ENCODE results near the gene AUTS2.

AUTS2 gene

GRCh38 chr7:70614237-70615045 is 1016.2 kb downstream of the AUTS2 start:
- Histone ChIP-seq H3K4me1 (ENCODE audit: control insufficient read depth in 1 of 2, insufficient read depth in 2 of 2, low read length in 2 of 2) (peaks cover 0 to 2% of the 10 kb centered on the region in 2 donors), H3K9ac (ENCODE audit: low read depth in 1 of 2, low read length in 2 of 2) (no peak overlapping the region), H3K27ac (ENCODE audit: low read depth, low read length) (no peak overlapping the region), H3K36me3 (ENCODE audit: control insufficient read depth in 1 of 2, insufficient read depth in 2 of 2, low read length in 2 of 2) (no peaks in the 10 kb centered on the region), H3K27me3 (ENCODE audit: control insufficient read depth in 1 of 2, insufficient read depth in 2 of 2, low read length in 2 of 2) (no peaks in the 10 kb centered on the region), H3K9me3 (ENCODE audit: control insufficient read depth in 1 of 2, low read length in 2 of 2) (no peaks in the 10 kb centered on the region), H3K4me3 (ENCODE audit: low read depth in 1 of 2, low read length in 2 of 2) (no peak overlapping the region)

- Histone ChIP-seq H3K9ac (ENCODE audit: low read depth in 1 of 2, low read length in 2 of 2) (no peak overlapping the region), H3K4me3 (ENCODE audit: low read depth in 1 of 2, low read length in 2 of 2) (no peak overlapping the region), H3K4me1 (ENCODE audit: control insufficient read depth in 1 of 2, insufficient read depth in 2 of 2, low read length in 2 of 2) (peaks cover 0 to 2% of the 10 kb centered on the region in 2 donors), H3K9me3 (ENCODE audit: control insufficient read depth in 1 of 2, low read length in 2 of 2) (no peaks in the 10 kb centered on the region), H3K36me3 (ENCODE audit: control insufficient read depth in 1 of 2, insufficient read depth in 2 of 2, low read length in 2 of 2) (no peaks in the 10 kb centered on the region), H3K27me3 (ENCODE audit: control insufficient read depth in 1 of 2, insufficient read depth in 2 of 2, low read length in 2 of 2) (no peaks in the 10 kb centered on the region), H3K27ac (ENCODE audit: low read depth, low read length) (no peak overlapping the region)
These were observed 1016.9 kb downstream of the AUTS2 start for GRCh38 chr7:70615066-70615606.

- H3K27me3 ChIP-seq (ENCODE audit: control insufficient read depth in 1 of 2, insufficient read depth in 2 of 2, low read length in 2 of 2) = no peaks in the 10 kb centered on the region
- no peaks in the 10 kb centered on the region for H3K9me3 ChIP-seq (ENCODE audit: control insufficient read depth in 1 of 2, low read length in 2 of 2)
- H3K4me3 ChIP-seq (ENCODE audit: low read depth in 1 of 2, low read length in 2 of 2) = no peak overlapping the region
- no peak overlapping the region for H3K9ac ChIP-seq (ENCODE audit: low read depth in 1 of 2, low read length in 2 of 2)
- no peaks in the 10 kb centered on the region for H3K36me3 ChIP-seq (ENCODE audit: control insufficient read depth in 1 of 2, insufficient read depth in 2 of 2, low read length in 2 of 2)
- no peak overlapping the region for H3K27ac ChIP-seq (ENCODE audit: low read depth, low read length)
- H3K4me1 ChIP-seq (ENCODE audit: control insufficient read depth in 1 of 2, insufficient read depth in 2 of 2, low read length in 2 of 2) = peaks cover 0 to 2% of the 10 kb centered on the region in 2 donors
These were observed 1017.9 kb downstream of the AUTS2 start for GRCh38 chr7:70616211-70616610.

GRCh38 chr7:70616821-70617220 is 1018.5 kb downstream of the AUTS2 start:
- no peak overlapping the region for H3K4me3 ChIP-seq (ENCODE audit: low read depth in 1 of 2, low read length in 2 of 2)
- no peaks in the 10 kb centered on the region for H3K36me3 ChIP-seq (ENCODE audit: control insufficient read depth in 1 of 2, insufficient read depth in 2 of 2, low read length in 2 of 2)
- peaks cover 0 to 2% of the 10 kb centered on the region in 2 donors for H3K4me1 ChIP-seq (ENCODE audit: control insufficient read depth in 1 of 2, insufficient read depth in 2 of 2, low read length in 2 of 2)
- H3K27ac ChIP-seq (ENCODE audit: low read depth, low read length) = no peak overlapping the region
- H3K27me3 ChIP-seq (ENCODE audit: control insufficient read depth in 1 of 2, insufficient read depth in 2 of 2, low read length in 2 of 2) = no peaks in the 10 kb centered on the region
- no peak overlapping the region for H3K9ac ChIP-seq (ENCODE audit: low read depth in 1 of 2, low read length in 2 of 2)
- H3K9me3 ChIP-seq (ENCODE audit: control insufficient read depth in 1 of 2, low read length in 2 of 2) = no peaks in the 10 kb centered on the region

GRCh38 chr7:70618020-70618551 is 1019.8 kb downstream of the AUTS2 start:
- H3K4me1 ChIP-seq (ENCODE audit: control insufficient read depth in 1 of 2, insufficient read depth in 2 of 2, low read length in 2 of 2) = peaks cover 0 to 2% of the 10 kb centered on the region in 2 donors

GRCh38 chr7:70619130-70619529 is 1020.9 kb downstream of the AUTS2 start:
- Histone ChIP-seq H3K9me3 (ENCODE audit: control insufficient read depth in 1 of 2, low read length in 2 of 2) (no peaks in the 10 kb centered on the region), H3K4me3 (ENCODE audit: low read depth in 1 of 2, low read length in 2 of 2) (no peak overlapping the region), H3K27ac (ENCODE audit: low read depth, low read length) (no peak overlapping the region), H3K27me3 (ENCODE audit: control insufficient read depth in 1 of 2, insufficient read depth in 2 of 2, low read length in 2 of 2) (no peaks in the 10 kb centered on the region), H3K4me1 (ENCODE audit: control insufficient read depth in 1 of 2, insufficient read depth in 2 of 2, low read length in 2 of 2) (peaks cover 0 to 2% of the 10 kb centered on the region in 2 donors), H3K9ac (ENCODE audit: low read depth in 1 of 2, low read length in 2 of 2) (no peak overlapping the region), H3K36me3 (ENCODE audit: control insufficient read depth in 1 of 2, insufficient read depth in 2 of 2, low read length in 2 of 2) (no peaks in the 10 kb centered on the region)

More at GRCh38 chr7:70618020-70618551, 1019.8 kb downstream of the AUTS2 start:
- no peak overlapping the region for H3K9ac ChIP-seq (ENCODE audit: low read depth in 1 of 2, low read length in 2 of 2)
- no peaks in the 10 kb centered on the region for H3K27me3 ChIP-seq (ENCODE audit: control insufficient read depth in 1 of 2, insufficient read depth in 2 of 2, low read length in 2 of 2)
- H3K27ac ChIP-seq (ENCODE audit: low read depth, low read length) = no peak overlapping the region
- H3K36me3 ChIP-seq (ENCODE audit: control insufficient read depth in 1 of 2, insufficient read depth in 2 of 2, low read length in 2 of 2) = no peaks in the 10 kb centered on the region
- no peak overlapping the region for H3K4me3 ChIP-seq (ENCODE audit: low read depth in 1 of 2, low read length in 2 of 2)
- H3K9me3 ChIP-seq (ENCODE audit: control insufficient read depth in 1 of 2, low read length in 2 of 2) = no peaks in the 10 kb centered on the region

GRCh38 chr7:70619659-70620058 is 1021.4 kb downstream of the AUTS2 start:
- Histone ChIP-seq H3K27ac (ENCODE audit: low read depth, low read length) (no peak overlapping the region), H3K9ac (ENCODE audit: low read depth in 1 of 2, low read length in 2 of 2) (no peak overlapping the region), H3K4me3 (ENCODE audit: low read depth in 1 of 2, low read length in 2 of 2) (no peak overlapping the region), H3K27me3 (ENCODE audit: control insufficient read depth in 1 of 2, insufficient read depth in 2 of 2, low read length in 2 of 2) (no peaks in the 10 kb centered on the region), H3K4me1 (ENCODE audit: control insufficient read depth in 1 of 2, insufficient read depth in 2 of 2, low read length in 2 of 2) (peaks cover 0 to 2% of the 10 kb centered on the region in 2 donors), H3K9me3 (ENCODE audit: control insufficient read depth in 1 of 2, low read length in 2 of 2) (no peaks in the 10 kb centered on the region), H3K36me3 (ENCODE audit: control insufficient read depth in 1 of 2, insufficient read depth in 2 of 2, low read length in 2 of 2) (no peaks in the 10 kb centered on the region)

GRCh38 chr7:70620333-70621055 is 1022.2 kb downstream of the AUTS2 start:
- Histone ChIP-seq H3K27me3 (ENCODE audit: control insufficient read depth in 1 of 2, insufficient read depth in 2 of 2, low read length in 2 of 2) (no peaks in the 10 kb centered on the region), H3K4me1 (ENCODE audit: control insufficient read depth in 1 of 2, insufficient read depth in 2 of 2, low read length in 2 of 2) (peaks cover 0 to 2% of the 10 kb centered on the region in 2 donors), H3K36me3 (ENCODE audit: control insufficient read depth in 1 of 2, insufficient read depth in 2 of 2, low read length in 2 of 2) (no peaks in the 10 kb centered on the region), H3K9me3 (ENCODE audit: control insufficient read depth in 1 of 2, low read length in 2 of 2) (no peaks in the 10 kb centered on the region), H3K27ac (ENCODE audit: low read depth, low read length) (no peak overlapping the region), H3K9ac (ENCODE audit: low read depth in 1 of 2, low read length in 2 of 2) (no peak overlapping the region), H3K4me3 (ENCODE audit: low read depth in 1 of 2, low read length in 2 of 2) (no peak overlapping the region)

- H3K4me3 ChIP-seq (ENCODE audit: low read depth in 1 of 2, low read length in 2 of 2) = no peak overlapping the region
- H3K4me1 ChIP-seq (ENCODE audit: control insufficient read depth in 1 of 2, insufficient read depth in 2 of 2, low read length in 2 of 2) = peaks cover 0 to 2% of the 10 kb centered on the region in 2 donors
- no peak overlapping the region for H3K27ac ChIP-seq (ENCODE audit: low read depth, low read length)
- no peaks in the 10 kb centered on the region for H3K36me3 ChIP-seq (ENCODE audit: control insufficient read depth in 1 of 2, insufficient read depth in 2 of 2, low read length in 2 of 2)
- H3K27me3 ChIP-seq (ENCODE audit: control insufficient read depth in 1 of 2, insufficient read depth in 2 of 2, low read length in 2 of 2) = no peaks in the 10 kb centered on the region
- no peak overlapping the region for H3K9ac ChIP-seq (ENCODE audit: low read depth in 1 of 2, low read length in 2 of 2)
- no peaks in the 10 kb centered on the region for H3K9me3 ChIP-seq (ENCODE audit: control insufficient read depth in 1 of 2, low read length in 2 of 2)
These were observed 1023.8 kb downstream of the AUTS2 start for GRCh38 chr7:70621954-70622600.
